ENCODE results near the gene RNF181. TPM values are rescaled to one million over a fixed set of nuclear protein-coding genes. Genes with fewer than 3 reads are reported as not detected.
A peak's percentile ranks its signal among the peaks of the same experiment; 100 is the strongest.

The RNF181 gene
- total RNA-seq, 1 donor from 2014 or later = 71.2 TPM

DNA sequence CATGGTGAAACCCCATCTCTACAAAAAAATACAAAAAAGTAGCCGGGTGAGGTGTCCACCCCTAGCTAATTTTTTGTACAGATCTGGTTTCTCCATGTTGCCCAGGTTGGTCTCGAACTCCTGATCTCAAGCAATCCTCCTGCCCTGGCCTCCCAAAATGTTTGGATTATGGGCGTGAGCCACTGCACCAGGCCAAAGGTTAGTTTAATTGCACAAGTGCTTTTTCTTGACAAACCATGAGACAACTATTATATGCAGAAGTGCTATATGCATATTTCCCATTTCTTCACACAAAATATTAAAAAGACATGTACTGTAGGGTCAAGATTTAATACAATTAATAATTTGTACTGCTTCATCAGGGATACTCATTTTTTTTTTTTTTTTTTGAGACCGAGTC lies 29.3 kb upstream of the RNF181 start:
- no peak for ATAC-seq
- intact Hi-C loops (cut with DNase I) = no loop called here
- DNase-seq (ENCODE audit: low spot score) = no peak

DNA sequence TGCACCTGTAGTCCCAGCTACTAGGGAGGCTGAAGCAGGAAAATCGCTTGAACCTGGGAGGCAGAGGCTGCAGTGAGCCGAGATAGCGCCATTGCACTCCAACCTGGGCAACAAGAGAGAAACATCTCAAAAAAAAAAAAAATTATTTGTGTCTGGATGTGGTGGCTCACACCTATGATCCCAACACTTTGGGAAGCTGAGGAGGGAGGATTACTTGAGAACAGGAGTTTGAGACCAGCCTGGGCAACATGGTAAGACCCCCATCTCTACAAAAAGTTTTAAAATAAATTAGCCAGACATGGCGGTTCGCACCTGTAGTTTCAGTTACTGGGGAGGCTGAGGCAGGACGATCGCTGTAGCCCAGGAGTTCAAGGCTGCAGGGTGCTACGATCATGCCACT lies 19.8 kb upstream of the RNF181 start:
- DNase-seq (ENCODE audit: low spot score) (no peak), ATAC-seq (no peak)
- intact Hi-C loops (cut with DNase I) = no loop called here

DNA sequence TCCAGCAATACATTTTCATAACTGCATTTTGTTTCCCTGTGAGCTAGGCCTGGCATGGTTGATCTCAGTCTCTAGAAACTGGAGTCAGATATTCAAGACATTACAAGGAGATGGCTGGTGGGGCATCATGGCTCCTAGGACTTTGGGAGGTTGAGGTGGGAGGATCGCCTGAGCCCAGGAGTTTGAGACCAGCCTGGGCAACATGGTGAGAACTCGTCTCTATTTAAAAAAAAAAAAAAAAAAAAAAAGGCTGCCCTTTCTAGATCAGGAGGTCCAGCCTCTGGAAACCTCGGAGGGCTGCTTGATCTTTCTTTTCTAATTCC lies 18.5 kb upstream of the RNF181 start:
- DNase-seq (ENCODE audit: low spot score) (no peak), ATAC-seq (no peak)
- intact Hi-C loops (cut with DNase I) = no loop called here

DNA sequence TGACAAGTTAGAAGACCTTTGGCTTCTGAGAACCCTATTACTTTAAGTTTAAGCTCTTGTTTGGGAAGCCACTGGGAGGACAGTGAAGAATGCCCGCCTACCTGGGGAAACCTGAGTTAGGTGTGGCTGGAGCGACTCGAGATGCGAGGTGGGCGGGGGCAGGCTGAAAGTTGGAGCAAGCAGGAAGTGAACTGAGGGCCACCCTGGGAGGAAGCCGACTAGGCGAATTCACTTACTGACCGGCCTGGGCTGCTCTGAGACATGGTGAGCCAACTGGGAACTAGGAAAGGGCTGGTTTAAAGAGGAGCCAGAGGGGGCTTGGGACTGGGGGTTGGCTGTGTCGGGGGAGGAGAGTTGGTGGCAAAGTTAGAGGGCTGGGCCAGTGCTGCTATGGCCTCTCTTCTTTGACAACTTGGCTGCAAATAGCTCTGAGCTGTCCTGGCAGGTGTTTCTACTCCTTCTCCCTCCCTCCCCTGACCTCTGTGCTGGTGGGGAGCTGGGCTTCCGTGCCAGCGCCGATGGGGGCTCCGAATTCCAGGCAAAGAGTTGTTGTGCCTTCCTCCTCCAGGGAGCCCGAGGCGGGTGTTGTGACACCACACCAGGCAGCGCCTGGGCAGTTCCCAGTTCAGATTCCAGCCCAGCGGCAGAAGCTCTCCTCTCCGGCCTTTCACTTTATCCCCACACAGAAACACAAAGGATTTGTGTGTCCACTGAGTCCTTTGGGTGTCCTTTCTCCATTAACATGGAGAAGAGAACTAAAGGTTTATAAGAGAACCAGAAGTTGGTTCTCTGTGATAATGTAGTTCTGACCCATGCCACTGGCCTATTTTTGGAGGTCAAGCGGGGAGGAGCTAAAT lies 17.9 kb upstream of the RNF181 start, which contains the start of gene VAMP8:
VAMP8 (plus strand) TSS at position 201 of the 857 bp plus-strand sequence; CDS start at position 262, 61 bp downstream.
- intact Hi-C loops (cut with DNase I) = no loop called here
- DNase-seq (ENCODE audit: low spot score) (no peak), ATAC-seq (peak; percentile 48)

DNA sequence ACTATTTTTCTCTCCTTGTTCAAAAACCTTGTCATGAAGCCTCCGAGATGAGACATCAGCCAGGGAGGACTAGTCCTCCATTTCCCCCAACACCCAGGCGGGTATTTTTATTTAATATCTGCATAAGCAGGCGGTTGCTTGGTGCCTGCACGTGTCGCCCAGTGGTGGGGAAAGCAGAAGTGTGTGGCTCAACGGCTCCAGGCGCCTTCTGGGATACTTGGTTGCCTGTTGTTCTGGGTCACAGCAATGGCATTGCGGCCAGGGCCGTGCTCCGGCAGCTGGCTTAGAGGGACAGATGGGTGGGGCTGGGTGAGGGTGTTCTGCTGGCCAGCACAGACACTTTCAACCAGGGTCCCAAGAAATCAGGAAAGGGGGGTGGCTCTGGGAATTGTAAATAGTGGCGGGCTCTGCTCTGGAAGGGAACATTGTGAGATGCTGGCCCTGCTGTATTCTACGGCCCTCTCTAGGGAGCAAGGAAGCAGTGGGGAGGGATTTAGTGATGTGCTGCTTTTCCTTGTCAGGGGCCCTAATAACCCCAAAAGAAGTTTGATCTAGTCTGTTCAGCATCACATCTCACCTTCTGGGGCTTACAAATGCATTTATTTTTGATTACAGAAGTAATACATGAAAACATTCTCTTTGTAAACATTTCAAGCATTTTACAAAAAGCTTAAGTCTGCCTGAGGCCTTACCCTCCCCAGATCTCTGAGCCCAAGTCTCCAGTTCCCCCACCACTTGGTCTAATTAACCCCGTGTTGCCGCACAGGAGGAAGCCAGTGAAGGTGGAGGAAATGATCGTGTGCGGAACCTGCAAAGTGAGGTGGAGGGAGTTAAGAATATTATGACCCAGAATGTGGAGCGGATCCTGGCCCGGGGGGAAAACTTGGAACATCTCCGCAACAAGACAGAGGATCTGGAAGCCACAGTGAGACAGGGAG lies 17.0 kb upstream of the RNF181 start:
- intact Hi-C loops (cut with DNase I) = no loop called here
- ATAC-seq (peak; percentile 78), DNase-seq (ENCODE audit: low spot score) (no peak)

DNA sequence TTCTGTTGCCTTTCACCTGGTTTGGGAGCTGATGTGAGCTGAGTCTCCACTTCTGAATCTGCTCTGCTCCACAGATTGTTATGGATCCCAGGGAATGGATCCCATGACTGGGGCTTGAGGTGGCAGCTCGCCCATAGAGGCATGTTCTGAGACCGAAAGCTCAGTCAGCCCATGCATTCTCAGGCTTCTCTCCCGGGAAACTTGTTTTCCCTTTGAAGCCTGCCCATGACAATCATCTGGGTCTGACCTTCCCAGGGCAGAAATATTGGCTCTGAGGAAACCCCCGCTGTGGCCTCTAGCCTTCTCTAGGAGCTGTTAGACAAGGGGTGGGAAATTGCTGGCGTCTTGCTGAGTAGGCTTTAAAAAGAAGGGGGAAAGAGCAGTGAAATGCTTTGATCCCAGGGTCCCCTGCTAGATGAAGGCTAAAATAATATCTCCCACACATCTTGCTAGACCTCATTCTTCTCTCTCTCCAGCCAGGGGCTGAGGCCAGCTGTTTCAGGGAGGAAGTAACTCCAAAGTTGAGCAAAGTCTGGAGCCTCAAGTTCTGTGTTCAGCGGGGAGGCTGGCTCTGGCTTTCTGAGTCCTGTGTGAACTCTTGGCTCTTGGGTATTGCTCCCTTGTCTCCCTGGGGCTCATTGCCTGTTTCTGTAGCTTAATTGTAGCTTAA lies 16.1 kb upstream of the RNF181 start:
- no peak for DNase-seq (ENCODE audit: low spot score)
- ATAC-seq = peak; percentile 51
- intact Hi-C loops (cut with DNase I) = no loop called here

DNA sequence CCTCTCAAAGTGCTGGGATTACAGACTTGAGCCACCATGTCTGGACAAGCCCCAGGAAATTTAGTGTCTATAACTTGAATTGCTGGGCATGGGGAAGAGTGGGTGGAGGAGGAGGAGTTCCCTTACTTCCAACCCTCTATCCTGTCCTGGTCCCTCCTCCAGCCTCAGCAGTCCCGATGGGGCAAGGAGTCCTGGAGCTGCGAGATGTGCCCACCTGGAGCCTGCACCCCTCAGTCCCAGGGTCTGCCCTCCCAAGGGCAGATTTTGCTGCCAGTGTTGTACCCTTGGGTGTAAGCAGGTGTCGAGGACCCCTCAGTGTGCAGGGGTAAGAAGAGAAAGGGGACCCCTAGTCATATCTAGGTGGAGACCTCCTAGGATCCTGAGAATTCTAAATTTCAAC lies 15.3 kb upstream of the RNF181 start:
- no peak for ATAC-seq
- intact Hi-C loops (cut with DNase I) = no loop called here

DNA sequence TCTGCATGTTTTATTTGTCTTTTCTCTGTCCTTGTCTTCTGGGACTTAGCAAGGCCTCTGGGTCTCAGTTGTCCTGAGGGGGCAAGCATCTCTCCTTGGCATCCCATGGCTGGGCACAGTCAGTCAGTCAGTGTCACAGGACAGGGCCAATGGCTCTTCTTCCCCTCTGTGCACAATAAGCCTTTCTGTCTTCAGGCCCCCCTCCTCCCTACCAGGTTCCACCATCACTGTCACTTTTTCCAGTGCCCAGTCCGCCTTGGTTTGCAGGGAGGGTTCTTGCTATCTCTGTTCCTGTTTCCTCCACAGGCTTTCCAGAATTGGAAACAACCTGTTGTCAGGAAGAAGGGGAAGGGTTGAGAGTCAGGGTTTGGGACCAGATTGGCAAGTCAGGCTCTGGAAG lies 13.1 kb upstream of the RNF181 start:
- DNase-seq (ENCODE audit: low spot score) = no peak
- ATAC-seq = no peak
- intact Hi-C loops (cut with DNase I) = no loop called here

More for the DNA sequence above, 15.3 kb upstream of the RNF181 start:
- DNase-seq (ENCODE audit: low spot score) = no peak

DNA sequence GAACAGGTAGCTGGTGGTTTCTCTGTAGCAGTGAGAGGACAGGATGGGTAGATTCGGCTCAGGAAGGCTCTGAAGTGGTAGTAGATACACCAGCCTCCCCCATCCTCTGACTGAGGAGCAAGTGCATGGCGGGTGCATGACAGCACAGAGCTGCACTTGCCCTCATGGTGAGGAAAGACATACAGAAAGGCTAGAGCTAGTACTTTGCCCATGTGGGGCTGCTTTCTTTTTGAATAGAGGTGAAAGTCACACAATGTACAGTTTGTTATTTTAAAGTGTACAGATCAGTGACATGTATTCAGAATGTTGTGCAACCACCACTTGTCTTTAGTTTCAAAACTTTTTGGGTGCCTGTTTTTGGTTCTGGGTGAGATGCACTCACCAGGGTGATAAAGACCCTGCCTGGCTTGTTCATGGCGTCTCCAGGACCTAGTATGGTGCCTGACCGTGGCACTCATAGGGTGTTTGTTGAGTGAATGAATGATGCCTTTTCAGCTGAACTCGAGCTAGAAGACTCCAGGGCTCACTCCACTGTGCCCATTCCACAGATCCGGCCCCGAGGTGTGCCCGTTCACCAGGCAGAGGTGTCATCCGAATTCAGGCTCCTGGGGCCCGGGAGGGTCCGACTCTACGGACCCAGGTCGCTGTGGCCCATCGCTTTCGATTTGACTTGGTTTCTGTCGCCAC lies 11.7 kb upstream of the RNF181 start:
- DNase-seq (ENCODE audit: low spot score) = no peak
- intact Hi-C loops (cut with DNase I) = no loop called here
- ATAC-seq = no peak

DNA sequence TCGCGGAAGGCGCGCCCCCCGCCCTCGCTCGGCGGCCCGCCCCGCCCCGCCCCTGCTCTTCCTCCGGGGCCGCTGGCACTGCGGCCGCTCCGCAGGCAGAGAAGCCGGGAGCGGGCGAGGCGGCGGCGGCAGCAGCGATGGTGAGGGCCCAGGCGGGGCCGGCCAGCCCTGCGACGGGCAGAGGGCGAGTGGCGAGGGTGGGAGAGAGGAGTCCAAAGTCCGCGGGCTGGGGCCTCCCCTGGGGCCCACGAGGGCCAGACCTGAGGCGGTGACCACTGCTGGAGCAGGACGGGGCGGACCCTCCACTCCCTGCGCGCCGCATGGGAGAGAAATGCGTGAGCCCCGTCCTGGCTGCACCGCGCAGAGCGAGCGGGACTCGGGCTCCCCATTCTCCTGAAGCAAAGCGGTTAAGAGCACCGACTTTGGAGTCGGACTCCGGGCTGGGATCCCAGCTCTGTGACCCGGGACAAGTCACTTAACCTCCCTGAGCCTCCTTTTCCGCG lies 11.1 kb upstream of the RNF181 start, which contains the start of gene VAMP5:
VAMP5 (plus strand) TSS at position 78 of the 503 bp plus-strand sequence; CDS start at position 138, 60 bp downstream.
- DNase-seq (ENCODE audit: low spot score) (peak; percentile 71), ATAC-seq (peak; percentile 58)
- intact Hi-C loops (cut with DNase I) = no loop called here

DNA sequence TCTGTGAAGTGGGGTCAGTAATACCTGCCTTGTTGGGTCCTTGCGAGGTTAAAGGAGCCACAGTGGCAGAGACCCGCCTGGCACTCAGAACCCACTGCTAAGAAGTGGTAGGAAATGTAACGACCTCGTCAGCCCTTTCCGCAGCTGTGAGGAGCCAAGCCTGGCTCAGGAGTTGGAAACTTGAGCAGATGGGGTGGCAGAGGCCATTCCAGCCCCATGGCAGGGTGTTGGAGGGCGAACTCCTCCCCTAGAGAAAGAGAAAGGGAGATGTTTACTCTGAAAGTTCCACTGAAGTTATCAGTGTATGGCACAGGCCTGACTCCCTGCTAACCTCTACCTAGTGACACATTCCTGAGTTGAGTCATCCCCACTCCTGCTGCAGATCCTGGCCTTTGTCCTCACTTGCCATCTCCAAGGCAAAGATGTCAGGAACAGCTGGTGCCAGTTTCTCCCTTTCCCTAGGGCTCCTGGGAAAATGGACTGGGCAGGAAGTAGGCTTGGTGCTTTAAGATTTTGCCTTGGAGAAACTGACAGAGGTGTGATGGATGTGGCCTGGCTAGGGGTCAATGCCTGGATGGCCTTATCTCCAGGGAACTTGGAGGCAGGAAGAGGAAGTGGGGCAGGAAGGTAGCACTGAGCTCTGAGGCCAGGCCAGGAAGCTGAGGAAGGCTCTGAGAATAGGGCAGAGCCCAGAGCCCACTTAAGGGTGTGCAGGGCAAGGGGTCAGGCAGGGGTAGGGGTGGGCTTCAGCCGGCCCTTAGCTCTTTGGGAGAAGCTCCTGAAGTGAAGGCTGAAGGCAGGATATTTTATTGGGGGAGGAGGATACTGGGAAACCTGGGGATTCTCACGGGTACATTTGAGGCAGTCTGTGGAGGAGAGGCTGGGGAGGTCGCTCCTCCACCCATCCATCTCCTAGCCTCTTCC lies 10.4 kb upstream of the RNF181 start:
- intact Hi-C loops (cut with DNase I) = no loop called here
- DNase-seq (ENCODE audit: low spot score) (no peak), ATAC-seq (peak; percentile 33)

DNA sequence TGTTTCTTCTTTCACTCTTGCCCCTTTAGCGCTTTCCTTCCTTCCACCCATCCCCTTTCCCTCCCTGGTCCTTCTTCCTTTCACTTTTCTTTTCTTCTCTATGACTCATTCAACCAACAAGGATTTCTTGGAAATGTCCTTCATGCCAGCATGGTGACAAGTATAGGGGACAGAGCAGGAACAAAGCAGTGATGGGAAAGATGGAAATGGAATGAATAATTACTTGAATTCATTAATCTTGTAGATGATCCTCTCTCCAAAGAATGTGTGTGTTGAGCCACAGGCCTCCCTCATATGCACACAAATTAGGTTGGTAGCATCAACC lies 9.8 kb upstream of the RNF181 start:
- ATAC-seq (peak; percentile 11), DNase-seq (ENCODE audit: low spot score) (no peak)
- intact Hi-C loops (cut with DNase I) = no loop called here

DNA sequence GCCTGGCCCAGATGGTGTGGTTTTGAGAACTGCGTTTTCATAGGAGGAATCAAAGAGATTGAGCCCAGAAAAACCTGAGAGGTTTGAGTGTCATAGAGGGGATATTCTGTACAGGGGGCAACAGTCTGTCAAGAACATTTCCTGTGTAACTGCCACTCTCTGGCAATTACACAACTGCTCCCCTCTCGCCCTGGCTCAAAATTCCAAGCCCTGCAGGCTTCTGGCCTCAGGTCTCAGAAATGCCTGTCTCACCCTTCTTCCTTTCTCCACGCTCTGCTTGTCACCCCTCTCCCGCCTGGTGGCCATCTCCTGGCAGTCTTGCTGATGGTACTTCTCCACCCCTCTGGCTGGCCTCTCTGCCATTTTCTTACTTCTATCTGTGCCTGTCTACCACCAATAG lies 7.3 kb upstream of the RNF181 start:
- no peak for ATAC-seq
- intact Hi-C loops (cut with DNase I) = no loop called here
- DNase-seq (ENCODE audit: low spot score) = no peak

DNA sequence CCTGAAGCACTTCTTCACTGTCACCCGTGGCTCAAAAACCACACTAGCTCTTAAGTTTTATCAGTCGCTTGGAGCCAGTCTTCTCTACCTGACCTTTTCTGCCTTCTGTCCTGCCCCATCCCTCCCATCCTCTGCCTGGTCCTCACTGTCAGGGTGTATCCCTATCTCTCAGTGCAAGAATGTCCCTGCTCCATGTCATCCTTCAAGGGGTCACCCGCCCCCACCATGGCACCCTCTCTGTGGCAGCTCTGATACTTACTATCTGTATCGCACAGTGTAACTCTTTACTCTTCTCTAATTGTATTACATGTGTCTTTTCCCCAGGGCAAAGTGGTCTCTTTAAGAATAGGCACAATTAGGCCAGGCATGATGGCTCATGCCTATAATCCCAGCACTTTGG lies 6.9 kb upstream of the RNF181 start:
- intact Hi-C loops (cut with DNase I) = no loop called here
- DNase-seq (ENCODE audit: low spot score) (no peak), ATAC-seq (no peak)

DNA sequence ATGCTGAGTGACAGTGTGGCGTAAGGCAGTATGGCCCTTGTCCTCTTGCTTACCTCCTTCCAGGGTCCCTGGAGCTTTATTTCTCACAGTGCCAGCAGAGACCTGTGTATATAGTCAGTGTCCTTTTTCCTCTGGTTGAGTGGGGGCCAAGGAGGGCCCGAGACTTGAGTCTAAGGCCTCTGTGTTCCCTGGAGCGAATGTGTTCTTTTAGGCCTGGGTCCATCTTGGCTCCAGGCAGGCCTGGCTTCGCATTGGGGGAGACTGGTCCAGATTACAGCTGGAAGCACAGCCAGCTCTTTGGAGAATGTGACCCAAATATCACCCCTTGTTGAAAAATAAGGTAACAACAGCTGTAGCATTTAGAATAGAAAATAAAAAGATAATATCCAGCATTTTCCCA lies 6.4 kb upstream of the RNF181 start:
- intact Hi-C loops (cut with DNase I) = no loop called here
- no peak for ATAC-seq
- no peak for DNase-seq (ENCODE audit: low spot score)

DNA sequence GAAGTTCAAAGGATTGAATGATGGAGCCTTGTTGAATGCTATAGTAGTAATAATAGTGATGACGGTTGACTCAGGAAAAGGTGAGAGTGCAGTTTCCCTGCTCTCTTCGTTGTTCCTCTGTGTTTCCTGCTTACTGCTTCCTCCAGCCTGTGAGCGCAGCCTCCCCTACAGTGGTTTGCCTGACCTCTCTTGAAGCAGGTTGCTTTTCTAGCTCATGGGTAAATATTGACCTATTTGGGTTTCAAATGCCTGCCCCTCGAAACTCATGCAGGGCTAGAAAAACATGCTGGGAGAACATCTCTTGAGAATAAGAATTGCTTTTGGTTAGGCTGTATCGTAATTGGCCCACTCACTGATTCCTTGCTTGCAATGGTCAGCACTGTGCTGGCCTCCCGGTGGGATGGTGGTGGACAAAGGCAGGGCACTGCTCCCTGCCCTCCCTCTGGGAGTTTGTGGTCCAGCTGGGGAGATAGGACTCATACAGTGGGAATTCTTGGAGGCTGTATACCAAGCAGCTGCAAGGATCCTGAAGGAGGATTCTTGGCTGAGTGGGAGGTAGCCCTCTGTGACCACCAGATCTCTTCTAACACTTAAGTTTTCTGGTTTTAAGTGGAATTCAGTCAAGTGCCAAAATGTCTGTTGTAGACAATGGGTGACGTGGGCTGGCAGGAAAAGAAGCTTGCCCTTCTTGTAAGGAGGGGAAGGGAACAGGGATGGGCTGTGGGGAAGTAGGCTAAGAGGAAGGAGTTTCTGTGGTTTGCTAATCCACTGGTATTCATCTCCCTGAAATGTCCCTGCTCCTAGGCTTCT lies 5.4 kb upstream of the RNF181 start:
- intact Hi-C loops (cut with DNase I) = no loop called here
- ATAC-seq (peak; percentile 64), DNase-seq (ENCODE audit: low spot score) (no peak)

DNA sequence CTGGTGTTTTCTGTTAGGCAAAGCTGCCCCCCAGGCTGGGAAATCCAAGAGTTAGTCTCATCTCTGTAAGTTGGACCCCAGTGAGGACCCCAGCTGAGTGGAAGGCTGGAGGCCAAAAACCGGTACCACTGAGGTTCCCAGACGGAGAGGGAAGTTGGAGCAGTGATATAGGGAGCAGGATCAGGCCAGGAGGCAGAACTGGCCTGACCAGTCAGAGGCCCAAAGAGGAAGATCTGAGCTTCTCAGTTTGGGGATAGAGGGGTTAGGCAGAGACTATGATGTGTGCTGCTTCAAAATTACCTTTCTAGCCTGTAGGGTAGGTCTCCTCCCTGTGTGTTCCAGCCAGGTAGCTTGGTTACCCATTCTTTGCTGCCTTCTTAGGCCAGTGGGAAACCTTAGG lies 4.6 kb upstream of the RNF181 start:
- intact Hi-C loops (cut with DNase I) = no loop called here
- DNase-seq (ENCODE audit: low spot score) (no peak), ATAC-seq (no peak)

Measured in sciatic nerve (tissue), 2 donors.